GM12878 (cell line): ENCODE data around the gene MMRN2. TPM values are rescaled to one million over a fixed set of nuclear protein-coding genes. Genes with fewer than 3 reads are reported as not detected.

Experiments
- BCL11A ChIP-seq: IDR thresholded peaks from 2 replicates; pipeline ENCODE4 v1.6.1; 2011; ENCODE audit warnings: low read depth, low read length
- BMI1 ChIP-seq: fragments of 450-650 bp; IDR thresholded peaks from 2 replicates; pipeline ENCODE4 v1.6.1; 2016; ENCODE audit warnings: mild to moderate bottlenecking, moderate library complexity, borderline replicate concordance
- E2F4 ChIP-seq: IDR thresholded peaks from 2 replicates; pipeline ENCODE4 v1.6.1; 2012; ENCODE audit warnings: low read depth, low read length, improper control_type of control experiment
- EED ChIP-seq: sonication (generic); IDR thresholded peaks from 2 replicates; pipeline ENCODE4 v1.6.1; 2016; ENCODE audit warnings: antibody characterized with exemption, low read depth
- PML ChIP-seq: IDR thresholded peaks from 2 replicates; pipeline ENCODE4 v1.6.1; 2012; ENCODE audit warnings: low read length, inconsistent platforms
- SIN3A ChIP-seq: IDR thresholded peaks from 2 replicates; pipeline ENCODE4 v1.6.1; 2012; ENCODE audit warnings: low read depth, low read length, improper control_type of control experiment
- TCF12 ChIP-seq: IDR thresholded peaks from 2 replicates; pipeline ENCODE4 v1.6.1; 2011; ENCODE audit warnings: low read depth, mild to moderate bottlenecking, low read length
- polyA plus RNA-seq, 11 experiments: library from polyadenylated mRNA; depleted of rRNA in 4 of 11; unstranded in 6 of 11; stranded (reverse) in 5 of 11; fragments of >200 nt; fragmentation: Nextera tagmentation in 4 of 11; fragmentation: Illumina TruSeq in 1 of 11; extraction: Ambion mirVana in 4 of 11; extraction: Trizol in 1 of 11; gene quantifications; 1 replicate in 1 of 11; 2 replicates in 10 of 11; pipeline versions ENCODE4 v1.2.1 to v1.2.3, GENCODE V29; 2011 to 2016; ENCODE audit warnings: inconsistent platforms in 2 of 11, missing spikeins in 2 of 11, low read depth in 1 of 11
- total RNA-seq, 4 experiments: library from RNA; depleted of rRNA in 3 of 4; stranded (reverse); fragments of >200 nt in 3 of 4; fragmentation: Illumina TruSeq in 1 of 4; extraction: Trizol in 1 of 4; gene quantifications; 2 replicates each; pipeline versions ENCODE4 v1.2.1 to v1.2.3, GENCODE V29; 2013 to 2021
- TF ChIP-seq, protein P1 (sequence below): IDR thresholded peaks from 2 replicates; pipeline ENCODE4 v1.6.1; 2012; ENCODE audit warnings: improper control_type of control experiment, low read depth, low read length; ENCODE audit not compliant: insufficient replicate concordance
- TF ChIP-seq, protein P2 (sequence below): IDR thresholded peaks from 2 replicates; pipeline ENCODE4 v1.6.1; 2012; ENCODE audit warnings: low read depth, low read length, improper control_type of control experiment
- TF ChIP-seq, protein P3 (sequence below): fragments of 450-650 bp; IDR thresholded peaks from 2 replicates; pipeline ENCODE4 v1.6.1; 2016; ENCODE audit warnings: mild to moderate bottlenecking, moderate library complexity, borderline replicate concordance
- TF ChIP-seq, protein P4 (sequence below): fragments of 450-650 bp; IDR thresholded peaks from 2 replicates; pipeline ENCODE4 v1.6.1; 2017; ENCODE audit warnings: mild to moderate bottlenecking, moderate library complexity
- TF ChIP-seq, protein P5 (sequence below): IDR thresholded peaks from 2 replicates; pipeline ENCODE4 v1.6.1; 2011; ENCODE audit warnings: low read depth, low read length, improper control_type of control experiment, borderline replicate concordance

The MMRN2 gene
- total and polyA plus RNA-seq, 10 of the 15 experiments (the other 5 are each of a cell fraction or from before 2014, with no cell fraction given) = 0.09 to 1.0 (median 0.54) TPM; not detected in 3

DNA sequence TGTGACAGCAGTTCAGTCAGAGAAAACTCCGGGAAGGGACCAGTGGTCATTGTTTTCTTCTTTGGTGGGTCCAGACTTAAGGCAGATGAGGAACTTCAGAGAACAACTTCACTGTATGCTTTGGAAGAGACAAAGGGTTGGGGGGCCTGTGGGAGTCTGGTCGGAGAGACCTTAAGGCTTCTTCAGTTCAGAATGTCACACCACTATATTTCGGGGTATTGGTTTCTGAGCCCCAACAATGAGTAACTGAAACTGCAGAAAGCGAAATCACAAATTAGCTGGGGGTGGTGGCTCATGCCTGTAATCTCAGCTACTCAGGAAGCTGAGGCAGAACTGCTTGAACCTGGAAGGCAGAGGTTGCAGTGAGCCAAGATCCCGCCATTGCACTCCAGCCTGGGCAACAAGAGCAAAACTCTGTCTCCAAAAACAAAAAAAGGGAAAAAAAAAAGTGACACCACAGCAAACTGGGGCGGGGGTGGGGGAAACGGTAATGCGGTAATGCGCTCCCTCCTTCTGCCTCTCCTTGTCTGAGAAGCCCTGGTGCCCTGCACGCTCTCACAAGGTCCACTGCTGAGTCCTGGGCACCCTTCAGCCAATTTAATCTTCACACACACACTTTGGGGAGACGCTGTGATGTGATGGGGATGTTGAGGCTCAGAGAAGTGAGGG lies 8.7 kb upstream of the MMRN2 start (continued):
- TF ChIP-seq, protein P1, sequence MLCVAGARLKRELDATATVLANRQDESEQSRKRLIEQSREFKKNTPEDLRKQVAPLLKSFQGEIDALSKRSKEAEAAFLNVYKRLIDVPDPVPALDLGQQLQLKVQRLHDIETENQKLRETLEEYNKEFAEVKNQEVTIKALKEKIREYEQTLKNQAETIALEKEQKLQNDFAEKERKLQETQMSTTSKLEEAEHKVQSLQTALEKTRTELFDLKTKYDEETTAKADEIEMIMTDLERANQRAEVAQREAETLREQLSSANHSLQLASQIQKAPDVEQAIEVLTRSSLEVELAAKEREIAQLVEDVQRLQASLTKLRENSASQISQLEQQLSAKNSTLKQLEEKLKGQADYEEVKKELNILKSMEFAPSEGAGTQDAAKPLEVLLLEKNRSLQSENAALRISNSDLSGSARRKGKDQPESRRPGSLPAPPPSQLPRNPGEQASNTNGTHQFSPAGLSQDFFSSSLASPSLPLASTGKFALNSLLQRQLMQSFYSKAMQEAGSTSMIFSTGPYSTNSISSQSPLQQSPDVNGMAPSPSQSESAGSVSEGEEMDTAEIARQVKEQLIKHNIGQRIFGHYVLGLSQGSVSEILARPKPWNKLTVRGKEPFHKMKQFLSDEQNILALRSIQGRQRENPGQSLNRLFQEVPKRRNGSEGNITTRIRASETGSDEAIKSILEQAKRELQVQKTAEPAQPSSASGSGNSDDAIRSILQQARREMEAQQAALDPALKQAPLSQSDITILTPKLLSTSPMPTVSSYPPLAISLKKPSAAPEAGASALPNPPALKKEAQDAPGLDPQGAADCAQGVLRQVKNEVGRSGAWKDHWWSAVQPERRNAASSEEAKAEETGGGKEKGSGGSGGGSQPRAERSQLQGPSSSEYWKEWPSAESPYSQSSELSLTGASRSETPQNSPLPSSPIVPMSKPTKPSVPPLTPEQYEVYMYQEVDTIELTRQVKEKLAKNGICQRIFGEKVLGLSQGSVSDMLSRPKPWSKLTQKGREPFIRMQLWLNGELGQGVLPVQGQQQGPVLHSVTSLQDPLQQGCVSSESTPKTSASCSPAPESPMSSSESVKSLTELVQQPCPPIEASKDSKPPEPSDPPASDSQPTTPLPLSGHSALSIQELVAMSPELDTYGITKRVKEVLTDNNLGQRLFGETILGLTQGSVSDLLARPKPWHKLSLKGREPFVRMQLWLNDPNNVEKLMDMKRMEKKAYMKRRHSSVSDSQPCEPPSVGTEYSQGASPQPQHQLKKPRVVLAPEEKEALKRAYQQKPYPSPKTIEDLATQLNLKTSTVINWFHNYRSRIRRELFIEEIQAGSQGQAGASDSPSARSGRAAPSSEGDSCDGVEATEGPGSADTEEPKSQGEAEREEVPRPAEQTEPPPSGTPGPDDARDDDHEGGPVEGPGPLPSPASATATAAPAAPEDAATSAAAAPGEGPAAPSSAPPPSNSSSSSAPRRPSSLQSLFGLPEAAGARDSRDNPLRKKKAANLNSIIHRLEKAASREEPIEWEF = no peak
- no peak for TF ChIP-seq EED
- no peak for TF ChIP-seq E2F4
- no peak for TF ChIP-seq BCL11A
- TF ChIP-seq, protein P2, sequence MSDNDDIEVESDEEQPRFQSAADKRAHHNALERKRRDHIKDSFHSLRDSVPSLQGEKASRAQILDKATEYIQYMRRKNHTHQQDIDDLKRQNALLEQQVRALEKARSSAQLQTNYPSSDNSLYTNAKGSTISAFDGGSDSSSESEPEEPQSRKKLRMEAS = no peak
- no peak for TF ChIP-seq BMI1
- TF ChIP-seq, protein P3, sequence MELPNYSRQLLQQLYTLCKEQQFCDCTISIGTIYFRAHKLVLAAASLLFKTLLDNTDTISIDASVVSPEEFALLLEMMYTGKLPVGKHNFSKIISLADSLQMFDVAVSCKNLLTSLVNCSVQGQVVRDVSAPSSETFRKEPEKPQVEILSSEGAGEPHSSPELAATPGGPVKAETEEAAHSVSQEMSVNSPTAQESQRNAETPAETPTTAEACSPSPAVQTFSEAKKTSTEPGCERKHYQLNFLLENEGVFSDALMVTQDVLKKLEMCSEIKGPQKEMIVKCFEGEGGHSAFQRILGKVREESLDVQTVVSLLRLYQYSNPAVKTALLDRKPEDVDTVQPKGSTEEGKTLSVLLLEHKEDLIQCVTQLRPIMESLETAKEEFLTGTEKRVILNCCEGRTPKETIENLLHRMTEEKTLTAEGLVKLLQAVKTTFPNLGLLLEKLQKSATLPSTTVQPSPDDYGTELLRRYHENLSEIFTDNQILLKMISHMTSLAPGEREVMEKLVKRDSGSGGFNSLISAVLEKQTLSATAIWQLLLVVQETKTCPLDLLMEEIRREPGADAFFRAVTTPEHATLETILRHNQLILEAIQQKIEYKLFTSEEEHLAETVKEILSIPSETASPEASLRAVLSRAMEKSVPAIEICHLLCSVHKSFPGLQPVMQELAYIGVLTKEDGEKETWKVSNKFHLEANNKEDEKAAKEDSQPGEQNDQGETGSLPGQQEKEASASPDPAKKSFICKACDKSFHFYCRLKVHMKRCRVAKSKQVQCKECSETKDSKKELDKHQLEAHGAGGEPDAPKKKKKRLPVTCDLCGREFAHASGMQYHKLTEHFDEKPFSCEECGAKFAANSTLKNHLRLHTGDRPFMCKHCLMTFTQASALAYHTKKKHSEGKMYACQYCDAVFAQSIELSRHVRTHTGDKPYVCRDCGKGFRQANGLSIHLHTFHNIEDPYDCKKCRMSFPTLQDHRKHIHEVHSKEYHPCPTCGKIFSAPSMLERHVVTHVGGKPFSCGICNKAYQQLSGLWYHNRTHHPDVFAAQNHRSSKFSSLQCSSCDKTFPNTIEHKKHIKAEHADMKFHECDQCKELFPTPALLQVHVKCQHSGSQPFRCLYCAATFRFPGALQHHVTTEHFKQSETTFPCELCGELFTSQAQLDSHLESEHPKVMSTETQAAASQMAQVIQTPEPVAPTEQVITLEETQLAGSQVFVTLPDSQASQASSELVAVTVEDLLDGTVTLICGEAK = no peak
- 0 out of 2 replicates have a peak, but pooled peaks have one; percentile 5 for TF ChIP-seq PML
- TF ChIP-seq, protein P4, sequence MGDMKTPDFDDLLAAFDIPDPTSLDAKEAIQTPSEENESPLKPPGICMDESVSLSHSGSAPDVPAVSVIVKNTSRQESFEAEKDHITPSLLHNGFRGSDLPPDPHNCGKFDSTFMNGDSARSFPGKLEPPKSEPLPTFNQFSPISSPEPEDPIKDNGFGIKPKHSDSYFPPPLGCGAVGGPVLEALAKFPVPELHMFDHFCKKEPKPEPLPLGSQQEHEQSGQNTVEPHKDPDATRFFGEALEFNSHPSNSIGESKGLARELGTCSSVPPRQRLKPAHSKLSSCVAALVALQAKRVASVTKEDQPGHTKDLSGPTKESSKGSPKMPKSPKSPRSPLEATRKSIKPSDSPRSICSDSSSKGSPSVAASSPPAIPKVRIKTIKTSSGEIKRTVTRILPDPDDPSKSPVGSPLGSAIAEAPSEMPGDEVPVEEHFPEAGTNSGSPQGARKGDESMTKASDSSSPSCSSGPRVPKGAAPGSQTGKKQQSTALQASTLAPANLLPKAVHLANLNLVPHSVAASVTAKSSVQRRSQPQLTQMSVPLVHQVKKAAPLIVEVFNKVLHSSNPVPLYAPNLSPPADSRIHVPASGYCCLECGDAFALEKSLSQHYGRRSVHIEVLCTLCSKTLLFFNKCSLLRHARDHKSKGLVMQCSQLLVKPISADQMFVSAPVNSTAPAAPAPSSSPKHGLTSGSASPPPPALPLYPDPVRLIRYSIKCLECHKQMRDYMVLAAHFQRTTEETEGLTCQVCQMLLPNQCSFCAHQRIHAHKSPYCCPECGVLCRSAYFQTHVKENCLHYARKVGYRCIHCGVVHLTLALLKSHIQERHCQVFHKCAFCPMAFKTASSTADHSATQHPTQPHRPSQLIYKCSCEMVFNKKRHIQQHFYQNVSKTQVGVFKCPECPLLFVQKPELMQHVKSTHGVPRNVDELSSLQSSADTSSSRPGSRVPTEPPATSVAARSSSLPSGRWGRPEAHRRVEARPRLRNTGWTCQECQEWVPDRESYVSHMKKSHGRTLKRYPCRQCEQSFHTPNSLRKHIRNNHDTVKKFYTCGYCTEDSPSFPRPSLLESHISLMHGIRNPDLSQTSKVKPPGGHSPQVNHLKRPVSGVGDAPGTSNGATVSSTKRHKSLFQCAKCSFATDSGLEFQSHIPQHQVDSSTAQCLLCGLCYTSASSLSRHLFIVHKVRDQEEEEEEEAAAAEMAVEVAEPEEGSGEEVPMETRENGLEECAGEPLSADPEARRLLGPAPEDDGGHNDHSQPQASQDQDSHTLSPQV = no peak
- TF ChIP-seq, protein P5, sequence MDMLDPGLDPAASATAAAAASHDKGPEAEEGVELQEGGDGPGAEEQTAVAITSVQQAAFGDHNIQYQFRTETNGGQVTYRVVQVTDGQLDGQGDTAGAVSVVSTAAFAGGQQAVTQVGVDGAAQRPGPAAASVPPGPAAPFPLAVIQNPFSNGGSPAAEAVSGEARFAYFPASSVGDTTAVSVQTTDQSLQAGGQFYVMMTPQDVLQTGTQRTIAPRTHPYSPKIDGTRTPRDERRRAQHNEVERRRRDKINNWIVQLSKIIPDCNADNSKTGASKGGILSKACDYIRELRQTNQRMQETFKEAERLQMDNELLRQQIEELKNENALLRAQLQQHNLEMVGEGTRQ = no peak
- TF ChIP-seq SIN3A = no peak
- no peak for TF ChIP-seq TCF12
